Measurements from ENCODE around the gene MAZ. TPM values are rescaled to one million over a fixed set of nuclear protein-coding genes. Genes with fewer than 3 reads are reported as not detected.

MAZ gene
- total and polyA plus RNA-seq, 2 of the 13 experiments (the other 11 are each of a cell fraction or from before 2014, with no cell fraction given), result 203 to 277 TPM

DNA sequence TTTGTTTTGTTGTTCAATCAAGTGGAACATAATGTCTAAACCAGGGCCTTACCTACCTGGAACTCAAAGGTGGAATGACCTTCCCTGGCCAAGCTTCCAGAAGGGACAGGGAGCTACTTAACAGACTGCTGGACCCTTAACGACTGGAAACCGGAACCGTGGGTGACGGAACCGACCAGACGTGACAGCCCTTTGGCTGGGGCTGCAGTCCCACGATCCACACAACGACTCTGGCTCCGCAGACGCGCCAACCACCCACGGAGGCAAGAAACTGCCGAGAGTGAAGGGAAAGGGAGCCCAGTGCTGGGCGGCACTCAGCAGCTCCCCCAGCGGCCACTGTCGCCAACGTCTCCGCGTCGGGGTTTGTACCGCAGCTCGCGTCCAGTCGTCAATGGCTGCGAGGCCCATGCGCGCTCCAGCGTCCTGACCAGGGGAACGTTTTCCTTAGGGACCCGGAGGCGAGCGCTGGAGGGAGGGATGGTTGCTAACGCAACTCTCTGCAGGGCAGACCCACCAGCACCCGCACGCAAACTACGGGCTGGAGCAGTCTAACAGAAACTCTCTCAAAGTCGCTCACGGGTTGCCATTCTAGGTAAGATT lies 21.3 kb upstream of the MAZ start (continued):
- TF ChIP-seq, protein P1, sequence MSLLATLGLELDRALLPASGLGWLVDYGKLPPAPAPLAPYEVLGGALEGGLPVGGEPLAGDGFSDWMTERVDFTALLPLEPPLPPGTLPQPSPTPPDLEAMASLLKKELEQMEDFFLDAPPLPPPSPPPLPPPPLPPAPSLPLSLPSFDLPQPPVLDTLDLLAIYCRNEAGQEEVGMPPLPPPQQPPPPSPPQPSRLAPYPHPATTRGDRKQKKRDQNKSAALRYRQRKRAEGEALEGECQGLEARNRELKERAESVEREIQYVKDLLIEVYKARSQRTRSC (CRISPR knock-in tag; IDR thresholded peaks at IDR 0.05; ENCODE audit: low read depth), result no peak
- TF ChIP-seq, protein P2, sequence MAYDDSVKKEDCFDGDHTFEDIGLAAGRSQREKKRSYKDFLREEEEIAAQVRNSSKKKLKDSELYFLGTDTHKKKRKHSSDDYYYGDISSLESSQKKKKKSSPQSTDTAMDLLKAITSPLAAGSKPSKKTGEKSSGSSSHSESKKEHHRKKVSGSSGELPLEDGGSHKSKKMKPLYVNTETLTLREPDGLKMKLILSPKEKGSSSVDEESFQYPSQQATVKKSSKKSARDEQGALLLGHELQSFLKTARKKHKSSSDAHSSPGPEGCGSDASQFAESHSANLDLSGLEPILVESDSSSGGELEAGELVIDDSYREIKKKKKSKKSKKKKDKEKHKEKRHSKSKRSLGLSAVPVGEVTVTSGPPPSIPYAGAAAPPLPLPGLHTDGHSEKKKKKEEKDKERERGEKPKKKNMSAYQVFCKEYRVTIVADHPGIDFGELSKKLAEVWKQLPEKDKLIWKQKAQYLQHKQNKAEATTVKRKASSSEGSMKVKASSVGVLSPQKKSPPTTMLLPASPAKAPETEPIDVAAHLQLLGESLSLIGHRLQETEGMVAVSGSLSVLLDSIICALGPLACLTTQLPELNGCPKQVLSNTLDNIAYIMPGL (CRISPR knock-in tag; IDR thresholded peaks at IDR 0.05; ENCODE audit: borderline replicate concordance in 1 of 2, low read depth in 1 of 2), result peak; percentile 88 to 96
- TF ChIP-seq ZKSCAN5 (CRISPR knock-in tag; IDR thresholded peaks at IDR 0.05) (no peak), KDM5B (CRISPR knock-in tag; IDR thresholded peaks at IDR 0.05; ENCODE audit: borderline replicate concordance) (peak; percentile 67; the same call in 1 of the 2 replicates), ZC3H13 (CRISPR knock-in tag; IDR thresholded peaks at IDR 0.05) (no peak), MEF2D (CRISPR knock-in tag; IDR thresholded peaks at IDR 0.05) (0 out of 2 replicates have a peak, but pooled peaks have one; percentile 28), CBX1 (IDR thresholded peaks at IDR 0.05; ENCODE audit: low read depth) (peak; percentile 71), RAD51 (IDR thresholded peaks at IDR 0.05; ENCODE audit: borderline replicate concordance) (no peak), HCFC1 (IDR thresholded peaks at IDR 0.05; ENCODE audit: low read depth, low read length) (no peak; the same call in 1 of the 2 replicates), MTA1 (CRISPR knock-in tag; IDR thresholded peaks at IDR 0.05; ENCODE audit: borderline replicate concordance) (peak; percentile 62; the same call in 1 of the 2 replicates), ZNF274 (CRISPR knock-in tag; IDR thresholded peaks at IDR 0.05) (peak; percentile 88; the same call in 1 of the 2 replicates), PHF20 (CRISPR knock-in tag; IDR thresholded peaks at IDR 0.05) (no peak), ZFX (CRISPR knock-in tag; IDR thresholded peaks at IDR 0.05; ENCODE audit: low read depth) (peak; percentile 74), SP2 (CRISPR knock-in tag; IDR thresholded peaks at IDR 0.05) (no peak), NCOA2 (CRISPR knock-in tag; IDR thresholded peaks at IDR 0.05) (peak; percentile 42; the same call in 1 of the 2 replicates), ZNF331 (CRISPR knock-in tag; IDR thresholded peaks at IDR 0.05) (peak; percentile 79)
- TF ChIP-seq, protein P3, sequence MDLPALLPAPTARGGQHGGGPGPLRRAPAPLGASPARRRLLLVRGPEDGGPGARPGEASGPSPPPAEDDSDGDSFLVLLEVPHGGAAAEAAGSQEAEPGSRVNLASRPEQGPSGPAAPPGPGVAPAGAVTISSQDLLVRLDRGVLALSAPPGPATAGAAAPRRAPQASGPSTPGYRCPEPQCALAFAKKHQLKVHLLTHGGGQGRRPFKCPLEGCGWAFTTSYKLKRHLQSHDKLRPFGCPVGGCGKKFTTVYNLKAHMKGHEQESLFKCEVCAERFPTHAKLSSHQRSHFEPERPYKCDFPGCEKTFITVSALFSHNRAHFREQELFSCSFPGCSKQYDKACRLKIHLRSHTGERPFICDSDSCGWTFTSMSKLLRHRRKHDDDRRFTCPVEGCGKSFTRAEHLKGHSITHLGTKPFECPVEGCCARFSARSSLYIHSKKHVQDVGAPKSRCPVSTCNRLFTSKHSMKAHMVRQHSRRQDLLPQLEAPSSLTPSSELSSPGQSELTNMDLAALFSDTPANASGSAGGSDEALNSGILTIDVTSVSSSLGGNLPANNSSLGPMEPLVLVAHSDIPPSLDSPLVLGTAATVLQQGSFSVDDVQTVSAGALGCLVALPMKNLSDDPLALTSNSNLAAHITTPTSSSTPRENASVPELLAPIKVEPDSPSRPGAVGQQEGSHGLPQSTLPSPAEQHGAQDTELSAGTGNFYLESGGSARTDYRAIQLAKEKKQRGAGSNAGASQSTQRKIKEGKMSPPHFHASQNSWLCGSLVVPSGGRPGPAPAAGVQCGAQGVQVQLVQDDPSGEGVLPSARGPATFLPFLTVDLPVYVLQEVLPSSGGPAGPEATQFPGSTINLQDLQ (CRISPR knock-in tag; IDR thresholded peaks at IDR 0.05), result no peak
- TF ChIP-seq, protein P4, sequence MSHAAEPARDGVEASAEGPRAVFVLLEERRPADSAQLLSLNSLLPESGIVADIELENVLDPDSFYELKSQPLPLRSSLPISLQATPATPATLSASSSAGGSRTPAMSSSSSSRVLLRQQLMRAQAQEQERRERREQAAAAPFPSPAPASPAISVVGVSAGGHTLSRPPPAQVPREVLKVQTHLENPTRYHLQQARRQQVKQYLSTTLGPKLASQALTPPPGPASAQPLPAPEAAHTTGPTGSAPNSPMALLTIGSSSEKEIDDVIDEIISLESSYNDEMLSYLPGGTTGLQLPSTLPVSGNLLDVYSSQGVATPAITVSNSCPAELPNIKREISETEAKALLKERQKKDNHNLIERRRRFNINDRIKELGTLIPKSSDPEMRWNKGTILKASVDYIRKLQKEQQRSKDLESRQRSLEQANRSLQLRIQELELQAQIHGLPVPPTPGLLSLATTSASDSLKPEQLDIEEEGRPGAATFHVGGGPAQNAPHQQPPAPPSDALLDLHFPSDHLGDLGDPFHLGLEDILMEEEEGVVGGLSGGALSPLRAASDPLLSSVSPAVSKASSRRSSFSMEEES (CRISPR knock-in tag; IDR thresholded peaks at IDR 0.05), result 0 out of 2 replicates have a peak, but pooled peaks have one; percentile 32
- TF ChIP-seq, protein P5, sequence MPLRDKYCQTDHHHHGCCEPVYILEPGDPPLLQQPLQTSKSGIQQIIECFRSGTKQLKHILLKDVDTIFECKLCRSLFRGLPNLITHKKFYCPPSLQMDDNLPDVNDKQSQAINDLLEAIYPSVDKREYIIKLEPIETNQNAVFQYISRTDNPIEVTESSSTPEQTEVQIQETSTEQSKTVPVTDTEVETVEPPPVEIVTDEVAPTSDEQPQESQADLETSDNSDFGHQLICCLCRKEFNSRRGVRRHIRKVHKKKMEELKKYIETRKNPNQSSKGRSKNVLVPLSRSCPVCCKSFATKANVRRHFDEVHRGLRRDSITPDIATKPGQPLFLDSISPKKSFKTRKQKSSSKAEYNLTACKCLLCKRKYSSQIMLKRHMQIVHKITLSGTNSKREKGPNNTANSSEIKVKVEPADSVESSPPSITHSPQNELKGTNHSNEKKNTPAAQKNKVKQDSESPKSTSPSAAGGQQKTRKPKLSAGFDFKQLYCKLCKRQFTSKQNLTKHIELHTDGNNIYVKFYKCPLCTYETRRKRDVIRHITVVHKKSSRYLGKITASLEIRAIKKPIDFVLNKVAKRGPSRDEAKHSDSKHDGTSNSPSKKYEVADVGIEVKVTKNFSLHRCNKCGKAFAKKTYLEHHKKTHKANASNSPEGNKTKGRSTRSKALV (CRISPR knock-in tag; IDR thresholded peaks at IDR 0.05), result peak; percentile 62; the same call in 1 of the 2 replicates
- TF ChIP-seq, protein P6, sequence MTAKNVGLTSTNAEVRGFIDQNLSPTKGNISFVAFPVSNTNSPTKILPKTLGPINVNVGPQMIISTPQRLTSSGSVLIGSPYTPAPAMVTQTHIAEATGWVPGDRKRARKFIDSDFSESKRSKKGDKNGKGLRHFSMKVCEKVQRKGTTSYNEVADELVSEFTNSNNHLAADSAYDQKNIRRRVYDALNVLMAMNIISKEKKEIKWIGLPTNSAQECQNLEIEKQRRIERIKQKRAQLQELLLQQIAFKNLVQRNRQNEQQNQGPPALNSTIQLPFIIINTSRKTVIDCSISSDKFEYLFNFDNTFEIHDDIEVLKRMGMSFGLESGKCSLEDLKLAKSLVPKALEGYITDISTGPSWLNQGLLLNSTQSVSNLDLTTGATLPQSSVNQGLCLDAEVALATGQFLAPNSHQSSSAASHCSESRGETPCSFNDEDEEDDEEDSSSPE (CRISPR knock-in tag; IDR thresholded peaks at IDR 0.05), result peak; percentile 76

Measured in HepG2 (cell line).